HepG2 (cell line): ENCODE data around the gene CHST12. TPM values are rescaled to one million over a fixed set of nuclear protein-coding genes. Genes with fewer than 3 reads are reported as not detected.

Source experiments
- ATAC-seq: fragments of 200-7000 bp; cut with Tn5 transposase; 3 replicates; pipeline ENCODE4 v1.9.1; 2020; ENCODE audit warnings: mild to moderate bottlenecking, moderate library complexity
- BruUV-seq: library from RNA; stranded (reverse); fragments of 400-500 nt; replicated peaks from 2 replicates; lab custom pipeline; 2021; lab: Mats Ljungman, UMichigan
- CTCF ChIA-PET: fragments of 300-600 bp; formaldehyde crosslinking; extraction: SDS; loops from one replicate; lab custom pipeline; 2021; ENCODE audit warnings: low total read pairs, inconsistent platforms, low intra/inter-chr PET ratio; lab: Yijun Ruan, JAX
- POLR2A ChIA-PET: fragments of 350-600 bp; sonication (Branson Sonifier 250); formaldehyde crosslinking; loops from one replicate; lab custom pipeline; 2020; ENCODE audit warnings: antibody characterized with exemption, inconsistent platforms; lab: Yijun Ruan, JAX
- DNase-seq: peaks from one replicate; pipeline ENCODE4 v3.0.0-alpha.2; 2015; ENCODE audit warnings: low spot score
- FAIRE-seq: peaks from 3 replicates; lab custom pipeline; 2011; peaks lifted over from hg19 to GRCh38; lab: Jason Lieb, UNC
- H2AFZ ChIP-seq: one replicate; pipeline ENCODE4 v1.6.1; 2011; ENCODE audit warnings: low read length, inconsistent platforms
- H3K27ac ChIP-seq: fragments of 300-600 bp; 3 replicates; pipeline ENCODE4 v1.8.0; 2011; ENCODE audit warnings: mixed run types, mild to moderate bottlenecking, mixed read lengths, low read length, inconsistent platforms; ENCODE audit not compliant: insufficient read depth; ENCODE audit errors: extremely low read length
- H3K27me3 ChIP-seq, 2 experiments: fragments of 200-600 bp in 1 of 2; 2 replicates in 1 of 2; 3 replicates in 1 of 2; pipeline versions ENCODE4 v1.6.0 to v1.8.0; 2011; ENCODE audit warnings: low read length in 2 of 2, mild to moderate bottlenecking in 2 of 2, moderate library complexity in 2 of 2, inconsistent platforms in 1 of 2; ENCODE audit not compliant: insufficient read depth in 2 of 2, control insufficient read depth in 1 of 2
- H3K36me3 ChIP-seq, 2 experiments: fragments of 200-600 bp in 1 of 2; replicated peaks in 1 of 2; 2 replicates in 1 of 2; 3 replicates in 1 of 2; pipeline versions ENCODE4 v1.5.1 to v1.8.0; 2011; ENCODE audit warnings: low read length in 2 of 2, inconsistent platforms in 1 of 2; ENCODE audit not compliant: insufficient read depth in 2 of 2, control insufficient read depth in 1 of 2
- H3K4me1 ChIP-seq: 2 replicates; pipeline ENCODE4 v1.5.1; 2012; ENCODE audit warnings: low read length, inconsistent platforms; ENCODE audit not compliant: insufficient read depth
- H3K4me2 ChIP-seq: 2 replicates; pipeline ENCODE4 v1.6.0; 2011; ENCODE audit warnings: low read depth, low read length, inconsistent platforms
- H3K4me3 ChIP-seq, 3 experiments: fragments of 200-600 bp in 1 of 3; sonication (generic), shearing (Covaris generic) in 1 of 3; replicated peaks in 1 of 3; 2 replicates each; pipeline ENCODE4 v1.5.1; 2011 to 2016; ENCODE audit warnings: low read length in 3 of 3, inconsistent platforms in 2 of 3, low read depth in 2 of 3, mild to moderate bottlenecking in 2 of 3, control low read depth in 1 of 3, mixed read lengths in 1 of 3; ENCODE audit not compliant: insufficient read depth in 1 of 3
- H3K79me2 ChIP-seq: one replicate; pipeline ENCODE4 v1.6.1; 2011; ENCODE audit warnings: low read length, inconsistent platforms; ENCODE audit not compliant: insufficient read depth
- H3K9ac ChIP-seq: 2 replicates; pipeline ENCODE4 v1.6.0; 2011; ENCODE audit warnings: mild to moderate bottlenecking, low read depth, low read length, inconsistent platforms; ENCODE audit not compliant: insufficient read depth
- H3K9me3 ChIP-seq: 2 replicates; pipeline ENCODE4 v1.5.1; 2012; ENCODE audit warnings: mild to moderate bottlenecking, low read length
- H4K20me1 ChIP-seq: 2 replicates; pipeline ENCODE4 v1.6.0; 2011; ENCODE audit warnings: inconsistent platforms, mild to moderate bottlenecking, low read length, moderate library complexity; ENCODE audit not compliant: insufficient read depth
- AKAP8 ChIP-seq: sonication (generic); formaldehyde crosslinking; IDR thresholded peaks from 2 replicates; pipeline ENCODE4 v1.5.1; 2020; ENCODE audit warnings: mild to moderate bottlenecking, missing genetic modification reagents
- ARNT2 ChIP-seq: sonication (generic); formaldehyde crosslinking; IDR thresholded peaks from 2 replicates; pipeline ENCODE4 v1.8.0; 2022; ENCODE audit warnings: mild to moderate bottlenecking, low read depth, missing genetic modification reagents, moderate library complexity
- ATM ChIP-seq: fragments of 450-650 bp; IDR thresholded peaks from 2 replicates; pipeline ENCODE4 v1.7.1; 2017; ENCODE audit warnings: mild to moderate bottlenecking, borderline replicate concordance
- JUND ChIP-seq: sonication (generic); formaldehyde crosslinking; IDR thresholded peaks from 2 replicates; pipeline ENCODE4 v1.8.0; 2022; ENCODE audit warnings: mild to moderate bottlenecking, missing genetic modification reagents
- MBD4 ChIP-seq: IDR thresholded peaks from 2 replicates; pipeline ENCODE4 v1.6.1; 2012; ENCODE audit warnings: low read length, inconsistent platforms, borderline replicate concordance
- MLX ChIP-seq: IDR thresholded peaks from 2 replicates; pipeline ENCODE4 v1.6.1; 2016
- NR2F6 ChIP-seq, 2 experiments: IDR thresholded peaks; 2 replicates each; pipeline ENCODE4 v1.6.1; 2016; ENCODE audit warnings: antibody characterized with exemption in 1 of 2, mild to moderate bottlenecking in 1 of 2
- PLRG1 ChIP-seq: fragments of 450-650 bp; conservative IDR thresholded peaks from 2 replicates; pipeline ENCODE4 v1.6.1; 2016
- RAD21 ChIP-seq: fragments of 450-650 bp; formaldehyde crosslinking; IDR thresholded peaks from 2 replicates; pipeline ENCODE4 v1.5.0; 2020; ENCODE audit warnings: mild to moderate bottlenecking
- RBM22 ChIP-seq: fragments of 200-400 bp; formaldehyde crosslinking; optimal IDR thresholded peaks from 2 replicates; pipeline ENCODE3; 2017; ENCODE audit warnings: mild to moderate bottlenecking, low read length, moderate library complexity
- REL ChIP-seq: sonication (generic); formaldehyde crosslinking; conservative IDR thresholded peaks from 2 replicates; pipeline ENCODE4 v1.8.0; 2022; ENCODE audit warnings: mild to moderate bottlenecking, missing genetic modification reagents, moderate library complexity
- SMAD9 ChIP-seq: sonication (generic); formaldehyde crosslinking; IDR thresholded peaks from 2 replicates; pipeline ENCODE4 v1.5.1; 2020; ENCODE audit warnings: mild to moderate bottlenecking, missing genetic modification reagents
- SRSF1 ChIP-seq: fragments of 200-400 bp; formaldehyde crosslinking; optimal IDR thresholded peaks from 2 replicates; pipeline ENCODE3; 2017; ENCODE audit warnings: mild to moderate bottlenecking, low read depth, low read length, moderate library complexity
- THAP11 ChIP-seq: IDR thresholded peaks from 2 replicates; pipeline ENCODE4 v1.6.1; 2016; ENCODE audit warnings: missing biosample characterization, missing genetic modification reagents
- ZNF274 ChIP-seq: sonication (generic); formaldehyde crosslinking; IDR thresholded peaks from 2 replicates; pipeline ENCODE4 v1.5.1; 2020; ENCODE audit warnings: mild to moderate bottlenecking, missing genetic modification reagents
- ZNF33A ChIP-seq: sonication (generic); formaldehyde crosslinking; IDR thresholded peaks from 2 replicates; pipeline ENCODE4 v1.5.1; 2020; ENCODE audit warnings: missing genetic modification reagents, mild to moderate bottlenecking, moderate library complexity, borderline replicate concordance
- ZNF572 ChIP-seq: sonication (generic); formaldehyde crosslinking; IDR thresholded peaks from 2 replicates; pipeline ENCODE4 v1.5.1; 2020; ENCODE audit warnings: mild to moderate bottlenecking, missing genetic modification reagents
- ZNF891 ChIP-seq: sonication (generic); formaldehyde crosslinking; IDR thresholded peaks from 2 replicates; pipeline ENCODE4 v1.5.0; 2020; ENCODE audit warnings: mild to moderate bottlenecking, missing genetic modification reagents
- ZSCAN31 ChIP-seq: sonication (generic); formaldehyde crosslinking; IDR thresholded peaks from 2 replicates; pipeline ENCODE4 v1.5.0; 2020; ENCODE audit warnings: low read depth, mild to moderate bottlenecking, missing genetic modification reagents
- WGBS: methylation state at CpG from one replicate; pipeline ENCODE4 v1.1.6; 2017; ENCODE audit warnings: low lambda C conversion rate; 5-methylcytosine and 5-hydroxymethylcytosine counted together
- in situ Hi-C: cut with HindIII; loops from 2 replicates; pipeline ENCODE4 v1.10.0; 2017; ENCODE audit warnings: low pct_unique_long_range_greater_than_20kb; ENCODE audit not compliant: extremely low pct_ligation_motif_present
- intact Hi-C: fragments of 100-400 bp; cut with micrococcal nuclease; formaldehyde crosslinking; loops from one replicate; pipeline ENCODE4 v1.10.0; 2022; ENCODE audit not compliant: unreplicated experiment
- polyA plus RNA-seq, 8 experiments: library from polyadenylated mRNA; depleted of rRNA in 3 of 8; stranded (reverse) in 7 of 8; unstranded in 1 of 8; fragments of >200 nt; fragmentation: Illumina TruSeq in 4 of 8; extraction: Trizol in 4 of 8; gene quantifications; 2 replicates each; pipeline versions ENCODE4 v1.2.1 to v1.2.3, GENCODE V29; 2011 to 2016; ENCODE audit warnings: low read depth in 4 of 8, missing spikeins in 1 of 8, mixed read lengths in 1 of 8; ENCODE audit not compliant: insufficient read depth in 1 of 8
- total RNA-seq, 5 experiments: library from RNA; depleted of rRNA; stranded (reverse); fragments of >200 nt; fragmentation: Illumina TruSeq; extraction: Trizol; gene quantifications; 2 replicates each; pipeline ENCODE4 v1.2.3, GENCODE V29; 2016; ENCODE audit warnings: low read depth in 1 of 5
- TF ChIP-seq, protein P1 (sequence below): sonication (generic); formaldehyde crosslinking; IDR thresholded peaks from 2 replicates; pipeline ENCODE4 v1.5.0; 2020; ENCODE audit warnings: mild to moderate bottlenecking, missing genetic modification reagents

The CHST12 gene
- total and polyA plus RNA-seq, 2 of the 13 experiments (the other 11 are each of a cell fraction or from before 2014, with no cell fraction given) = 6.4 to 15.8 TPM

GRCh38 chr7:2488681-2489080 lies 85.3 kb downstream of the CHST12 start:
- Histone ChIP-seq H3K4me2 (no peak overlapping the region), H3K9me3 (no peaks in the 10 kb centered on the region), H3K9ac (no peak overlapping the region), H3K27me3 (peaks cover 6 to 25% of the 10 kb centered on the region in 2 experiments; a peak in 3 of 5 replicates), H3K4me3 (no peak overlapping the region), H3K27ac (no peak overlapping the region), H2AFZ (no peak overlapping the region), H3K36me3 (no peaks in the 10 kb centered on the region), H4K20me1 (no peaks in the 10 kb centered on the region), H3K79me2 (no peaks in the 10 kb centered on the region), H3K4me1 (no peaks in the 10 kb centered on the region)
- BruUV-seq = no TSS peak
- TF ChIP-seq ZNF274 (CRISPR knock-in tag) = no peak
- no peak for TF ChIP-seq RBM22
- TF ChIP-seq SMAD9 (CRISPR knock-in tag) = no peak
- TF ChIP-seq SRSF1 = no peak
- TF ChIP-seq PLRG1 = no peak
- TF ChIP-seq ATM = no peak
- TF ChIP-seq RAD21 (CRISPR knock-in tag) = no peak
- TF ChIP-seq MLX (CRISPR knock-in tag) = no peak
- TF ChIP-seq ZSCAN31 (CRISPR knock-in tag) = no peak
- TF ChIP-seq ARNT2 (CRISPR knock-in tag) = no peak
- TF ChIP-seq AKAP8 (CRISPR knock-in tag) = no peak
- no peak for TF ChIP-seq THAP11 (CRISPR knock-in tag)
- TF ChIP-seq ZNF572 (CRISPR knock-in tag) = no peak
- TF ChIP-seq NR2F6 (IDR thresholded peaks at IDR 0.05) = no peak
- no peak for TF ChIP-seq NR2F6 (CRISPR knock-in tag; IDR thresholded peaks at IDR 0.05)
- TF ChIP-seq, protein P1, sequence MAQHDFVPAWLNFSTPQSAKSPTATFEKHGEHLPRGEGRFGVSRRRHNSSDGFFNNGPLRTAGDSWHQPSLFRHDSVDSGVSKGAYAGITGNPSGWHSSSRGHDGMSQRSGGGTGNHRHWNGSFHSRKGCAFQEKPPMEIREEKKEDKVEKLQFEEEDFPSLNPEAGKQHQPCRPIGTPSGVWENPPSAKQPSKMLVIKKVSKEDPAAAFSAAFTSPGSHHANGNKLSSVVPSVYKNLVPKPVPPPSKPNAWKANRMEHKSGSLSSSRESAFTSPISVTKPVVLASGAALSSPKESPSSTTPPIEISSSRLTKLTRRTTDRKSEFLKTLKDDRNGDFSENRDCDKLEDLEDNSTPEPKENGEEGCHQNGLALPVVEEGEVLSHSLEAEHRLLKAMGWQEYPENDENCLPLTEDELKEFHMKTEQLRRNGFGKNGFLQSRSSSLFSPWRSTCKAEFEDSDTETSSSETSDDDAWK (CRISPR knock-in tag) = no peak
- TF ChIP-seq JUND (CRISPR knock-in tag) = no peak
- TF ChIP-seq ZNF891 (CRISPR knock-in tag) = no peak
- TF ChIP-seq REL (CRISPR knock-in tag) = no peak
- TF ChIP-seq ZNF33A (CRISPR knock-in tag) = no peak
- TF ChIP-seq MBD4 = no peak
- CTCF ChIA-PET = no interaction called here
- POLR2A ChIA-PET = no interaction called here
- ATAC-seq (no peak), DNase-seq (no peak), FAIRE-seq (no peak)
- in situ Hi-C loops (no loop called here), intact Hi-C loops (no loop called here)
- 2% methylated on average over 5 of the region's 9 CpGs for WGBS
